ENCODE measurements around the gene AMACR.

AMACR gene

DNA sequence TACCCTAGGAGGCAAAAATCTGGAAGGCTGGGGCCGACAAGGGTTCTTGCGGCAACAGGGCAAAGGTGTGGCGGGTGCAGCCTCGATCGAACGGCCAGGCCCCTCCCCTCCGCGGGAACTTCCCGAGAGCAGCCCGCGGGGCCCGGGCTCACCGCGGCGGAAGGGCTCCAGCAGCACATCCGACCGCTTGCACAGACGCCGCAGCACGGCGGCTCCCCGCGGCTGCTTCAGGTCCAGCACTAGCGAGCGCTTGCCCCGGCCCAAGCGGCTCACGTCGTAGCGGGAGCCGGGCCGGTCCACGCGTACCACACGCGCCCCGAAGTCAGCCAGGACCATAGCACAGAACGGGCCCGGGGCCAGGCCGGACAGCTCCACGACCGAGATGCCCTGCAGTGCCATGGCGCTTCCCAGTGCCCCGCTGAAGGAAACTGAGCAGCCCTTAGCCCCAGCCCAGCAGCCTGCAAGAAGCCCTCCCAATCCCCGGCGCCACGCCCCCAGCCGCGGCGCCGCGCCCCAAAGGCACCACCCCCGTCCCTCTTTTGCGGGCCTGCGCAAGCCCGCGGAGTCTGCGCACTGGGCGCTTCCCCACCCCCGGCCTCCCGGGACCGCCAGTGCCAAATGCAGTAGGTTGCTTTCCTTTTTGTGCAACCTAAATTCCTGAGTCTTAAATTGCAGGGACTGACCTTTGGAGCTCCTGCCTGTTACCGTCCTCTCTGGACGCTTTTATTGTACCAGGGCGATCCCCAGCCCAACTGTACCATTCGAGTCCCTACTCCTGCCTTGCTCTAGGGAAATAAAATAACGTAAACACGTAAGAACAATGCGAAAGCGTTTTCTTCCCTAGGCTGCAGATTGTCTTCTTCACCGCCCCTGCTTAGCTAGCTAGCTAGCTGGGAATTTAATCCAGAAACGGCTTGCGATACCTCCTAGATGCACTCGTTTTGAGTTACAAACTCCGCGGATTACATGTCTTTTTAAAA lies at the start of gene AMACR:
TSS of gene AMACR (minus strand) at position 430 of the 980 bp plus-strand sequence. CDS start at position 399, 31 bp downstream.
- Histone ChIP-seq H3K4me3 (peak within 1 kb of the TSS; percentile 75), H3K4me1 (peaks cover 12% of the 10 kb centered on the region), H3K27me3 (ENCODE audit: low read depth) (no peaks in the 10 kb centered on the region), H3K9me3 (no peaks in the 10 kb centered on the region), H3K36me3 (replicated peaks) (no peaks in the 10 kb centered on the region)
- DNase-seq (ENCODE audit: low spot score in 2 of 2), result peak; percentile 93 to 97
- in situ Hi-C loops (cut with MboI; ENCODE audit: low sequenced_read_pairs), result no loop called here

DNA sequence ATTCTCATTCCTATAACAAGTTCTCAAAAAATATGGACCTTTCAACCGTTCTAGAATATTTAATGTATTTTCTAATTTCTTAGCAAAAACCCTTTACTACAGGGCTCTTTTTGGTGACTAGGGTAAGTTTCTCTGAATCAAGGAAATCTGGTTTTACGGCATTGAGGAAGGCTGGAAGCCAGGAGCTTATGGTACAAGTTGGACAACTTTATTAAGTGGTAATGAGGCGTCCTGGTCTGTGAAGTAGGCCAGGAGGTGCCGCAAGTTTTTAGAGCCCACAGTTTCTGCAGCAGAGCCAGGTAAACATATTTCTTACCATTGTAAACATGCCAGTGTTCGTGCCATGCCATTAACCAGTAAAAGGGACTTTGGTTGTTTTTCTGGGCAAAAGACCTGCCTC lies 49.7 kb upstream of the AMACR start:
- H3K27me3 ChIP-seq (ENCODE audit: low read depth), result no peaks in the 10 kb centered on the region
- H3K36me3 ChIP-seq (replicated peaks), result no peaks in the 10 kb centered on the region
- DNase-seq (ENCODE audit: low spot score in 2 of 2), result no peak
- no peak overlapping the region for H3K4me3 ChIP-seq
- in situ Hi-C loops (cut with MboI; ENCODE audit: low sequenced_read_pairs), result no loop called here
- peaks cover 2% of the 10 kb centered on the region; the same call in 1 of the 2 replicates for H3K9me3 ChIP-seq
- no peaks in the 10 kb centered on the region for H3K4me1 ChIP-seq

DNA sequence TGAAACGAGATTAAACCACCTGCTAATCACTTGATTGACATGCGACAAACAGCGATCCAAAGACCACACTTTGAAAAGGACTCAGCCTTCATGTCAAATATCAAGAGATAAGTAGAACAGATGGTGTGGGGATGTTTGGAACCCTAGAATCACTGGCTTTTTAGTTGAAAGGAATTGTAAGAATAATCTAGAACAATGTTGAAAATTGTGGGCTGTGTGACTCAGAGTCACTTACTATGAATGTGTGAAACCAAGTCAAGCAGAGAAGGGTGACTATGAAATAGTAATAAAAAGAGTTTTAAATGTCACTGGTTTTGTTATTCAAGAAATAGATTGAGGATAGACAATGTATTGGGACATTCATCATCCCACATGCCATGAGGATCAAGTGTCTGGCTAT lies 49.3 kb upstream of the AMACR start:
- peaks cover 2% of the 10 kb centered on the region; the same call in 1 of the 2 replicates for H3K9me3 ChIP-seq
- H3K36me3 ChIP-seq (replicated peaks), result no peaks in the 10 kb centered on the region
- H3K4me3 ChIP-seq, result no peak overlapping the region
- in situ Hi-C loops (cut with MboI; ENCODE audit: low sequenced_read_pairs), result no loop called here
- no peak for DNase-seq (ENCODE audit: low spot score in 2 of 2)
- H3K27me3 ChIP-seq (ENCODE audit: low read depth), result no peaks in the 10 kb centered on the region
- H3K4me1 ChIP-seq, result no peaks in the 10 kb centered on the region

DNA sequence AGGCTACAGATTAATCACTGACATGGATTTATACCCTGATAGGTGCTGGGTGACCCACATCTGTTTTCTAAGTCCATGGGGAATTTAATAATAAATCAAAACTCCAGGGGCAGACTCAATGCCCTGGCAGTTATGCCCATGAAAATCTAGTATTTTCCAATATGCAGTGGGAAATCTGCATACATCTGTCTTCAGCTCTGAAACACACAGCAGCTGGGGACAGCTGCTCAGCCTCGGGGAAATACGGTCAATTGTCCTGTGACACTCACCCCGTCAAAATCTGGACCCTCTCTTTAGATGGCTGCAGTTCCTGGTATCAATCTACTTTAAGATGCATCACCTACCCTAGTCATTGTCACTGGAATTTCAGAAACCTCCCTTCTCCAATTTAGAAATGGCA lies 47.8 kb upstream of the AMACR start:
- no peaks in the 10 kb centered on the region for H3K27me3 ChIP-seq (ENCODE audit: low read depth)
- H3K4me3 ChIP-seq, result no peak overlapping the region
- H3K4me1 ChIP-seq, result no peaks in the 10 kb centered on the region
- in situ Hi-C loops (cut with MboI; ENCODE audit: low sequenced_read_pairs), result no loop called here
- H3K36me3 ChIP-seq (replicated peaks), result no peaks in the 10 kb centered on the region
- H3K9me3 ChIP-seq, result no peaks in the 10 kb centered on the region
- DNase-seq (ENCODE audit: low spot score in 2 of 2), result no peak

DNA sequence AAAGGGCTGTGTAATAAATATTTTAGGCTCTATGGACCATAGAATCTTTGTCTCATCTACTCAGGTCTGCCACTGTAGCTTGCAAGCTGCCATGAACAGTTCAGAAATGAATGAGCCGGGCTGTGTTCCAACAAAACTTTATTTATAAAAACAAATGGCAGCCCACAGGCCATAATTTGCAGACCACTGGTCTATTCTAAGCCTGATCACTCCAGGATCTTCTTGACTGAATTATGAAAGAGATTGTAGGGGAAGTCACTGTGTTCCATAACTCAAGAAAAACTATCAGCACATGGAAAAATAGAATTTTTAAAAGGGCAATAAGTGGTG lies 46.5 kb upstream of the AMACR start:
- no peaks in the 10 kb centered on the region for H3K27me3 ChIP-seq (ENCODE audit: low read depth)
- H3K4me3 ChIP-seq, result no peak overlapping the region
- no peaks in the 10 kb centered on the region for H3K4me1 ChIP-seq
- no peaks in the 10 kb centered on the region for H3K9me3 ChIP-seq
- in situ Hi-C loops (cut with MboI; ENCODE audit: low sequenced_read_pairs), result no loop called here
- no peaks in the 10 kb centered on the region for H3K36me3 ChIP-seq (replicated peaks)
- no peak for DNase-seq (ENCODE audit: low spot score in 2 of 2)

DNA sequence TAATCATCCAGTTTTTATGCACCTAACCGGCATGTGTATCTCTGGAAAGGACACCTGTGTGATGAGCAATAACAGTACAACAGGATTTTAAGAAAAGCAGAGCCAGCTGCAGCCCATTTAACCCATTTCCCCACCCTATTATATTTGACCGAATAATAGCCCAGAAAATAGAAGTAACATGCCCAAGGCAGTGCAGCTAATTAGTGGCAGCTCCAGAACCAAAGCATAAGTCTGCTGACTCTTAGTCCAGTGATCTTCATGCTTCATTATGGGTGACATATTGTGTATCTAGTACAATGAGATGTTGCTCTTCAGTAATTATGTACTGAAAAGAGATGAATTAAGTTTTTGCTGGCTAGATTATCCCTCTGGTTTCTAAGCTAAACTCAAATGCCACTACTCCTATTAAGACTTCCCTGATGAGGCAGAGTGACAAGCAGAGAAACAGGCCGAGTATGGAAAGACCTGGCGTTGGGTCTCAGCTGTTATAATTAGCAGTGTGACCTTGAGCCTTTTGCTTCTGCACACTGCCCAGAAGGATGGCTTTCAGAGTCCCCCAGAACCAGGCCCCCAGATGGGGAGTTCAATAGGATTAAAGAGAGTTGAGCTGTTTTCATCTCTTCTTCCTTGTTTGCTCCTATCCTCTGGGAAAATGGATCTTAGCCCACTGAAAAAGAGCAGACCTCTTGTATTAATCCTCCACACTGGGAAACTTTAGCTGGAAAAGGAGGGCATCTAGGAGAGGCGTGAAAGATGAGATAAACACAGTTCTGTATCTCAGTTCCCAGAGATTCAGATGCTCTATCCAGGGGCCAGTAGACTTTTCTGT lies 45.9 kb upstream of the AMACR start:
- no peak for DNase-seq (ENCODE audit: low spot score in 2 of 2)
- Histone ChIP-seq H3K4me1 (no peaks in the 10 kb centered on the region), H3K9me3 (no peaks in the 10 kb centered on the region), H3K36me3 (replicated peaks) (no peaks in the 10 kb centered on the region), H3K27me3 (ENCODE audit: low read depth) (no peaks in the 10 kb centered on the region), H3K4me3 (no peak overlapping the region)
- in situ Hi-C loops (cut with MboI; ENCODE audit: low sequenced_read_pairs), result no loop called here

DNA sequence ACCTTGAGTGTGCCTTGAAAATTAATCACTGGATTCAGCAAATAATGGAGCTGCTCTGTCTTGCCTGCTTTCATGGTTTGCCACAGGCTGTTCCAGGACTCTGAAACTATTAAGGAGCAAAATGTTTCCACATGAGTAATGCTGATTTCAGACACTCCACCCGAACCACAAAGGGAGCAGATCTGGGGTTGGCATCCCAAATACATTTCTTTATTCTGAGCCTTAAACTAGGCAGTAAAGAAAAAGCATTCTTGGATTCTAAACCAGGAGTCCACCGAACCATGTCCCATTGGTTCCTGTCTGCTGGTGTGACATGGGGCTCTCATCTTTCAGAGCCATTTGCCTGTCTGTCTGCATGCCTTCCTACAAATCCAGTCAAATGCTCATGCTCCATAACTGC lies 45.3 kb upstream of the AMACR start:
- Histone ChIP-seq H3K36me3 (replicated peaks) (no peaks in the 10 kb centered on the region), H3K4me1 (no peaks in the 10 kb centered on the region), H3K27me3 (ENCODE audit: low read depth) (no peaks in the 10 kb centered on the region), H3K9me3 (no peaks in the 10 kb centered on the region), H3K4me3 (no peak overlapping the region)
- no peak for DNase-seq (ENCODE audit: low spot score in 2 of 2)
- in situ Hi-C loops (cut with MboI; ENCODE audit: low sequenced_read_pairs), result no loop called here

DNA sequence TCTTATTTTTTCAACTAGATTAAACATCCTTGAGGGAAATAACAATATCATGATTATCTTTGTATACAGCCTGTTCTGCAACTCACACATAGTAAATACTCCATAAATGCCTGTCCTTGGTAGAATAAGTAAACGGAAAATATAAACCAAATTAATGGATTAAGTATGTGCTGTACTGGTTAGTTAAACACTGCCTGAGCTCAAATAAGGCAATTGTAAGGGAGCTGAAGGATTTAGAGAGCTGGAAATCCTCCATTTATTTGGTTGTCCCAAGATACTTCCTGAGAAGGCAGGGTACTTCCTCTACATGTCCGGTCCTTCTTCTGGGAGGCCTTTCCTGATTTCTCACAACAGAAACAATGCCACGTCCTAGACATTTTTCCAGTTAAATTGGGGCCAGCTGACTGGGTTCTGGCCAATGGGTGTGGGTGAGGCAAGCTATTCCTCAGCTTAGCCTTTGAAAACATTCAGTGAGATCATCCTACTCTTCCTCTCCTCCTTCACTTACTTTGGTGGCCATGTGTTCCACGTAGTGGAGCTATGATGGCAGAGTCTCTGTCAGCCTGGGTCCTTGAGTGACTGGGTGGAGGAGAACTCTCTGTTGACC lies 43.6 kb upstream of the AMACR start:
- in situ Hi-C loops (cut with MboI; ENCODE audit: low sequenced_read_pairs), result no loop called here

DNA sequence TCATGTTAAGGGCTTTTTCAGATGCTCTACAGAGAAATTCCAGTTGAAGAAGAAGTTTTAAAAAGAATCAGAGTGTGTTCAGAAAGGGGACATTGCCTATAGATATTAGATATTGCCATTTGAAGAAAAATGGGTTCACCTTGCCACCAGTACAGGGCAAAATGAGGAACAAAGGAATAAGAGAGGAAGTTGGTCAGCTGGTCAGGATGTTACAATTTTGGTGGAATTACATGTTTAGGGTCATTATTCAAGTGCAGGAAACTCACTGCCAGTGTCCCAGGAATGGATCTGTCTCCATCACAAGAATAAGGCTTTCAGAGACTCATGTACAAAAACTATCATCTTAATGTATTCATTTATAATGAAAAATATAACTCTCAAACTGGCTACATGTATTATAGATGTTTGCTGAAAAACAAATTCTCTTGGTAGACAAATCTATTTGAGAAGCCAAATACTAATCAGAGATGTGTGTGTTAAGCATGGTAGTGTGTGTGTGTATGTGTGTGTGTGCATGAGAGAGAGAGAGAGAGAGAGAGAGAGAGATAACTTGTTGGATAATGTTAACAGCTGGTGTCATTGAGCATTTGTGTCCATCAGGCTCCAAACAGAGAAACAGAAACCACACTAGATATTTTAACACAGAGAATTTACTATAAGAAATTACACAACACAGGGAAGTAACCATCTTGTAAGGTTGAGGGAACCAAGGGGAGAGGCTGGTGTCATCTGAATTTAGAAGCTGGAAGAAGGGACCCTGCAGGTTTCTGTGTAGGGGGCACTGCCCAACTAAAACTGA lies 40.1 kb upstream of the AMACR start:
- Histone ChIP-seq H3K27me3 (ENCODE audit: low read depth) (no peaks in the 10 kb centered on the region), H3K36me3 (replicated peaks) (no peaks in the 10 kb centered on the region), H3K4me1 (no peaks in the 10 kb centered on the region), H3K9me3 (no peaks in the 10 kb centered on the region), H3K4me3 (no peak overlapping the region)
- DNase-seq (ENCODE audit: low spot score in 2 of 2), result no peak
- in situ Hi-C loops (cut with MboI; ENCODE audit: low sequenced_read_pairs), result no loop called here

More for the DNA sequence above, 43.6 kb upstream of the AMACR start:
- Histone ChIP-seq H3K9me3 (no peaks in the 10 kb centered on the region), H3K36me3 (replicated peaks) (no peaks in the 10 kb centered on the region), H3K4me3 (no peak overlapping the region), H3K27me3 (ENCODE audit: low read depth) (no peaks in the 10 kb centered on the region), H3K4me1 (no peaks in the 10 kb centered on the region)
- DNase-seq (ENCODE audit: low spot score in 2 of 2), result no peak

DNA sequence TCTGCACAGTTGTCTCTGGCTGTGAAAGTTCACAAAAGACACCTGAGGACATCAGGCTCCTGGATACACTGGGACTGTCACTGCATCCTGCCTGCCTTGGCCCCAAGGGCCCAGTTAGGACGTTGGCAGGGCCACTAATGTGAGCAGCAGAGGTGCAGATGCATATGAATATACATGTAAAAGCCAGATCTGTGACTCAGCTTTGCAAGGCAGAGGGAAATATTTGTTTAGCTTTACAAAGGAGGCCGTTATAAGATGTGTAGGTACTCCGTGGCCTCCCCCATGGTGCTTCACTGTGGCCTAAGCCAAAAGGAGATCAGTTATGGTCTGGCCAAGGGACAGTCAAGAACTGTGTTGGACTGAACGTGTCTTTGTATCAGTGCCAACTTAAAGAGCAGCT lies 39.3 kb upstream of the AMACR start:
- DNase-seq (ENCODE audit: low spot score in 2 of 2), result no peak
- Histone ChIP-seq H3K9me3 (no peaks in the 10 kb centered on the region), H3K27me3 (ENCODE audit: low read depth) (no peaks in the 10 kb centered on the region), H3K36me3 (replicated peaks) (no peaks in the 10 kb centered on the region), H3K4me1 (no peaks in the 10 kb centered on the region), H3K4me3 (no peak overlapping the region)
- in situ Hi-C loops (cut with MboI; ENCODE audit: low sequenced_read_pairs), result no loop called here

DNA sequence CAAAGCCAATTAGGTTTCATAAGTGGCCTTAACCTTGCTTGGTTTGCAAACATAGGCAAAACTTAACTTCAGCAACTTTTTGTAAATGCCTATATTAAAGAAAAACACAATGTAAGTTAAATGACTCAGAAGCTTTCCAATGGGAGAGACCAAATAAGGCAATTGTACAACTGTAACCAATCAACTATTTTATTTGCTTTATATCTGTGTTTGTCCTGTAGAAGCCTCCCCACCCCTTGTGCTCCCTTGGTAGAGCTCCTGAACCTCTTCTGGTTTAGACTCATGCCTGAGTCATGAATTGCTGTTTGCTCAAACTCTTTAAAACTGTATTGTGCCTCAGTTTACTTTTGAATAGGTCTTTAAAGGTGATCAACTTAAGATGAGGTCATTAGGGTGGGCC lies 38.1 kb upstream of the AMACR start:
- H3K9me3 ChIP-seq, result no peaks in the 10 kb centered on the region
- no peak for DNase-seq (ENCODE audit: low spot score in 2 of 2)
- in situ Hi-C loops (cut with MboI; ENCODE audit: low sequenced_read_pairs), result no loop called here
- no peaks in the 10 kb centered on the region for H3K27me3 ChIP-seq (ENCODE audit: low read depth)
- H3K4me1 ChIP-seq, result no peaks in the 10 kb centered on the region
- H3K36me3 ChIP-seq (replicated peaks), result no peaks in the 10 kb centered on the region
- no peak overlapping the region for H3K4me3 ChIP-seq

DNA sequence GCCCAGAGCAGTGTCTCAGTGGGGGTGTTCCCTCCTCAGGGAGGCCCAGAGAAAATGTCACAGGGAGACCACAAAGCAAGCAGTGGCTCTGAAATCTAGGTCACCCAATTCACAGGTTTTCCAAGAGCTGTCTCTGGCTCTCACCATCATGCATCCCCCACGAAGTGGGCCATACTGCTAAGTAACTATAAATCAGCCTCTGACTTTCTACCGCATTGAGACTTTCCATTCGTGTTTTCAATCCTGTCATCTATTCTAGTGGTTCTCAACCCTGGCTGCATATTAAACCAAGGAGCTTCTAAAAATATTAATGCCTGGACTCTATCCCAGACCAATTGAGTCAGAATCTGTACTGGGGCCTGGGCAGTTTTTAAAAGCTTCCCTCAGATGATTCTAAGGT lies 37.2 kb upstream of the AMACR start:
- in situ Hi-C loops (cut with MboI; ENCODE audit: low sequenced_read_pairs), result no loop called here
- Histone ChIP-seq H3K36me3 (replicated peaks) (no peaks in the 10 kb centered on the region), H3K9me3 (no peaks in the 10 kb centered on the region), H3K4me3 (no peak overlapping the region), H3K4me1 (no peaks in the 10 kb centered on the region), H3K27me3 (ENCODE audit: low read depth) (no peaks in the 10 kb centered on the region)
- no peak for DNase-seq (ENCODE audit: low spot score in 2 of 2)

Measured in HAP-1 (cell line).